NCI-H2107 (cell line): Measurements from ENCODE around the gene GAMT.

Experiments
- DNase-seq: peaks from one replicate; lab custom pipeline; 2025; lab: John Stamatoyannopoulos, UW

Gene GAMT

GRCh38 chr19:1399745-1400144 lies 1.6 kb downstream of the GAMT start:
- no peak for DNase-seq

GRCh38 chr19:1399079-1399478 lies 2.3 kb downstream of the GAMT start:
- DNase-seq, result no peak

- DNase-seq, result no peak
Measured at GRCh38 chr19:1397838-1398237, 3.5 kb downstream of the GAMT start.

- no peak for DNase-seq
Measured at GRCh38 chr19:1396768-1397679, 4.3 kb downstream of the GAMT start.

GRCh38 chr19:1396019-1396767 lies 5.1 kb downstream of the GAMT start:
- no peak for DNase-seq

GRCh38 chr19:1395194-1396018 lies 5.9 kb downstream of the GAMT start:
- no peak for DNase-seq

- no peak for DNase-seq
Measured at GRCh38 chr19:1394252-1395193, 6.8 kb downstream of the GAMT start.

GRCh38 chr19:1393841-1394240 lies 7.5 kb downstream of the GAMT start:
- DNase-seq, result no peak

- no peak for DNase-seq
Measured at GRCh38 chr19:1392939-1393530, 8.3 kb downstream of the GAMT start.

- DNase-seq, result no peak
Measured at GRCh38 chr19:1392407-1392806, 8.9 kb downstream of the GAMT start.

GRCh38 chr19:1390890-1391423 lies 10.4 kb downstream of the GAMT start:
- DNase-seq, result no peak

- no peak for DNase-seq
Measured at GRCh38 chr19:1389033-1389940, 12.1 kb downstream of the GAMT start.

GRCh38 chr19:1388637-1389026 lies 12.7 kb downstream of the GAMT start:
- DNase-seq, result no peak

GRCh38 chr19:1387684-1388636 lies 13.4 kb downstream of the GAMT start:
- no peak for DNase-seq

GRCh38 chr19:1386945-1387683 lies 14.2 kb downstream of the GAMT start:
- DNase-seq, result no peak

- DNase-seq, result no peak
Measured at GRCh38 chr19:1385816-1386215, 15.5 kb downstream of the GAMT start.

- DNase-seq, result no peak
Measured at GRCh38 chr19:1384478-1385110, 16.7 kb downstream of the GAMT start.
